HG02884 (cell line): ENCODE results near the gene CHRNB1.

ENCODE experiments used
- ATAC-seq: cut with Tn5 transposase; IDR thresholded peaks from one replicate; pipeline ENCODE4 v1.9.1; 2021; ENCODE audit warnings: mild to moderate bottlenecking, moderate library complexity; ENCODE audit not compliant: unreplicated experiment

Gene CHRNB1

GRCh38 chr17:7415784-7416183 lies 29.1 kb upstream of the CHRNB1 start:
- ATAC-seq, result no peak

- ATAC-seq, result no peak
Observed at GRCh38 chr17:7416323-7416722, 28.5 kb upstream of the CHRNB1 start.

DNA sequence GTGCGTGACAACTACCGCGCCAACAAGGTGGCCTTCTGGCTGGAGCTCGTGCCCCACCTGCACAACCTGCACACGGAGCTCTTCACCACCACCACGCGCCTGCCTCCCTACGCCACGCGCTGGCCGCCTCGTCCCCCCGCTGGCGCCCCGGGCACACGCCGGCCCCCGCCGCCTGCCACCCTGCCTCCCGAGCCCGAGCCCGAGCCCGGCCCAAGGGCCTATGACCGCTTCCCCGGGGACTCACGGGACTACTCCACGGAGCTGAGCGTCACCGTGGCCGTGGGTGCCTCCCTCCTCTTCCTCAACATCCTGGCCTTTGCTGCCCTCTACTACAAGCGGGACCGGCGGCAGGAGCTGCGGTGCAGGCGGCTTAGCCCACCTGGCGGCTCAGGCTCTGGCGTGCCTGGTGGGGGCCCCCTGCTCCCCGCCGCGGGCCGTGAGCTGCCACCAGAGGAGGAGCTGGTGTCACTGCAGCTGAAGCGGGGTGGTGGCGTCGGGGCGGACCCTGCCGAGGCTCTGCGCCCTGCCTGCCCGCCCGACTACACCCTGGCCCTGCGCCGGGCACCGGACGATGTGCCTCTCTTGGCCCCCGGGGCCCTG lies 27.7 kb upstream of the CHRNB1 start:
- no peak for ATAC-seq

DNA sequence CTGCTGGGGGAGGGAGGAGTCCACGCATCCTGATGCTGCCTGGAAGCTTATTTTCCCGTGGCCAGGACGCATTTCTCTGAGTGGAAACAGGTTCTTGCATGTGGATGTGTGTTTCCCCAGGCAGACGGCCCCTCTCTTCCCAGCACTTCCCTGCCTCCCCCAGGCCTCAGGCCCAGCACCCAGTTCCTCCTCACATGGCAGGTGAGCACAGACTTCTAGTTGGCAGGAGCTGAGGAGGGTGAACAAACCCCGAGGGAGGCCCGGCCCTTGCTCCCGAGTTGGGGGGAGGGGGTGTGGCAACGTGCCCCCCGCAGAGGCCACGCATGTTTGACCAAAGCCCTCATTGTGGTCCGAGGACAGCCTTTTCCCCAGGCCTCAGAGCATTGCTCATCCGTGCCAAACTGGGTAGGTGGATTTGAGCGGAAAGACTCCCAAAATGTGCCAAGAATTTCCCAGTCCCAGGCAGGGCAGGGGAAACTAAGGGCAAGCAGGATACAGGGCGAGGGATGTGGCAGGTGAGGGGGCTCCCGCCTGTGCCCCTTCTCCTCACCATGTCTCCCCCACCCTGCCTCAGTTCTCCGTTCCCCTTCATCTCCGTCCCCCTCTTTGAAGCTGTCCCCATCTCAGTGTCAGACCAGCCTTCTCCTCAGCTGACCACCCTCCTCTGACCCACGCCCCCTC lies 26.2 kb upstream of the CHRNB1 start:
- ATAC-seq, result no peak

GRCh38 chr17:7419819-7420610 lies 24.8 kb upstream of the CHRNB1 start, which contains the start of gene SPEM1:
TSS of gene SPEM1 (plus strand) at chr17:7420324. CDS start at chr17:7420385, 61 bp downstream.
- ATAC-seq, result no peak

DNA sequence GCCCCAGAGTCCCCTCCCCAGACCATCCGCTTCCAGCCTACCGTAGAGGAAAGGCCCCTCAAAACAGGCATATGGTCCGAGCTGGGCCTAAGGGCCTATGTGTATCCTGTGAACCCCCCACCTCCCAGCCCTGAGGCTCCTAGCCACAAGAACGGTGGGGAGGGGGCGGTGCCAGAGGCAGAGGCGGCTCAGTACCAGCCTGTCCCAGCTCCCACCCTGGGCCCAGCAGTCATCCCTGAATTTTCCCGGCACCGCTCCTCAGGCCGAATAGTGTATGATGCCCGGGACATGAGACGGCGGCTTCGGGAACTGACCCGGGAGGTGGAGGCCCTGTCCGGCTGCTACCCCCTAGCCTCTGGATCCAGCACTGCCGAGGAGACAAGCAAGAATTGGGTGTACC lies 23.7 kb upstream of the CHRNB1 start:
- no peak for ATAC-seq

- no peak for ATAC-seq
Observed at GRCh38 chr17:7423679-7424078, 21.2 kb upstream of the CHRNB1 start.

GRCh38 chr17:7425316-7425715 lies 19.5 kb upstream of the CHRNB1 start, which contains the start of gene SPEM2:
TSS of gene SPEM2 (plus strand) at chr17:7425616. CDS start at chr17:7425689, 73 bp downstream.
- no peak for ATAC-seq

GRCh38 chr17:7425756-7426155 lies 19.1 kb upstream of the CHRNB1 start:
- no peak for ATAC-seq

GRCh38 chr17:7426203-7426863 lies 18.5 kb upstream of the CHRNB1 start:
- ATAC-seq, result no peak

- ATAC-seq, result no peak
Observed at GRCh38 chr17:7426896-7427489, 17.9 kb upstream of the CHRNB1 start.

DNA sequence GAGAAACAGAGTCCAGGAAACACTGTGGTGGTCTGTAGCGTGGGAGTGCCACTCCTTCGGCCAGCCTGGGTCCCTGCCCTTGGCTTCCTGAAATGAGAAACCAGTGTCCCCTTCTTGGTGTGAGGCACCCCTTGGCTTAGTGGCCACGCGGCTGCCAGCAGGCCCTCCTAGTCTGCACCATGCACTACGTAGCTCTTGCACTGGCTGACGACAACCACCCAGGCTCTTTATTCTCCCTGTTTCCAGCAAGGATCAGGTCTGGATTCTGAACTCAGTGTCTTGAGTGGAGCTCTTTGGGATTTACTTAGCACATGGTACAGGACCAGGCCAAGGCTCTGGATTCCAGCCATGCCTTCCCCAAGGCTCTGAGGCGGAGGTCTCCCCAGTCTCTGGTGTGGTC lies 17.3 kb upstream of the CHRNB1 start:
- ATAC-seq, result no peak

GRCh38 chr17:7428557-7428956 lies 16.3 kb upstream of the CHRNB1 start, which contains the start of gene SPEM3:
TSS of gene SPEM3 (plus strand) at chr17:7428857. CDS start at chr17:7428903, 46 bp downstream.
- ATAC-seq, result no peak

- ATAC-seq, result no peak
Observed at GRCh38 chr17:7429722-7430121, 15.1 kb upstream of the CHRNB1 start.

DNA sequence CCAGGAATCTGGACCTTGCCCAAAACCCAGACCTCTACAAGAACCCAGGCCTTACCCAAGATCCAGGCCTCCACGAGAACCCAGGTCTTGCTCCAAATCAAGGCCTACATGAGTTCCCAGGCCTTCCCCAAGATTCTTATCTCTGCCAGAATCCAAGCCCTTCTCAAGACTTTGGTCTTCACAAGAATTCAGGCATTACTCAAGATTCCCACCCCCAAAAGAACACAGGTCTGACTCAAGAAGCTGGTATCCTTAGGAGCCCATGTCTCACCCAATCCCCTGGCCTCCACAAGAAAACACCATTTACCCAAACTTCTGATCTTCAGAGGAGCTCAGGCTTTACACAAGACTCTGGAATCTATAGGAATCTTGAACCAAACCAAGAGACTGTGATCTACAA lies 13.6 kb upstream of the CHRNB1 start:
- ATAC-seq, result no peak

- ATAC-seq, result no peak
Observed at GRCh38 chr17:7432296-7432695, 12.6 kb upstream of the CHRNB1 start.

GRCh38 chr17:7435676-7436555 lies 8.9 kb upstream of the CHRNB1 start:
- peak; percentile 9 for ATAC-seq

DNA sequence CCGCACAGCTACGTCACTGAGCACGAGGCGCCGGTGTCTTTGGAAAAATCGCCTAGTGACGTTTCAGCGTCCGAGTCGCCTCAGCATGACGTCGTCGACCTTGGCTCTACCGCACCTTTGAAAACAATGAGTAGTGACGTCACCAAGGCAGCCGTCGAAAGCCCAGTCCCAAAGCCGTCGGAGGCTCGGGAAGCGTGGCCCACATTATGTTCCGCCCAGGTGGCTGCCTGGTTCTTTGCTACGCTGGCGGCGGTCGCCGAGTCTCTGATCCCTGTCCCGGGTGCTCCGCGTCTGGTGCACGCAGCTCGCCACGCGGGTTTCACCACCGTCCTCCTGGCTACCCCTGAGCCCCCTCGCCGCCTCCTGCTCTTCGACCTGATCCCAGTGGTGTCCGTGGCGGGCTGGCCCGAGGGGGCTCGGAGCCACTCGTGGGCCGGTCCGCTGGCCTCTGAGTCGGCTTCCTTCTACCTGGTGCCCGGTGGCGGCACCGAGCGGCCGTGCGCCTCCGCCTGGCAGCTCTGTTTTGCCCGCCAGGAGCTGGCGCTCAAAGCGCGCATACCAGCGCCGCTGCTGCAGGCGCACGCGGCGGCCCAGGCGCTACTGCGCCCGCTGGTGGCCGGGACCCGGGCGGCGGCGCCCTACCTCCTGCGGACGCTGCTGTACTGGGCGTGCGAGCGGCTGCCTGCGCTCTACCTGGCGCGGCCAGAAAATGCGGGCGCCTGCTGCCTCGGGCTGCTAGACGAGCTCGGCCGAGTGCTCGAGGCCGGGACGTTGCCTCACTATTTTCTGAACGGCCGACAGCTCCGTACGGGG lies 8.1 kb upstream of the CHRNB1 start:
- no peak for ATAC-seq

DNA sequence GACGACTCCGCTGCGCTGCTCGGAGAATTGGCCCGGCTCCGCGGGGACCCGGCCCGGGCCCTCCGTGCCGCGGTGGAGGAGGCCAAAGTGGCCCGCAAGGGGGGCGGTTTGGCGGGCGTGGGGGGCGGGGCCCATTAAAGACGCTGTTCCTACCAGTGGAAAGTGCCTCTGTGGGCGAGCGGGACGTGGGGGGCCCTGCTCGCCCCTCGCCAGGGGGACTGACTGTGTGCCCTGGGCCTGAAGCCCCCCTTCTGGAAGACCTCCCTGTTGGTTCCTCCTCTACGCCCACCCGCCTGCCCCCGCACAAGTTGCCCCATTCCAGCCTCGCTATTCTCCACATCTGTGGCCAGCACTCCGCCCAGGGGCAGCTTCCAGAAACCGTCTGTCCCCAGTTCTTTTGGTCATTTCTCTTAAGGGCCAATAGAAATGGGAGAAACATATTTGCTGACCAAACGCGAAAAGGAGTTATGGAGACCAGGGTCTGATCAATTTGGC lies 7.4 kb upstream of the CHRNB1 start:
- no peak for ATAC-seq
